Activated gamma-delta T cell treated with anti-CD3 and anti-CD28 coated beads, Interleukin-2, amount 50 U/mL, for 16 hours (primary cell): ENCODE data around the gene CYB5A.
"Not testable (repeated sequence)": the region's sequence is repeated elsewhere in the genome, so short reads cannot be mapped to it uniquely, and the experiment has no call there.

Source experiments
- DNase-seq: peaks from one replicate; pipeline ENCODE4 v3.0.0-alpha.2; 2020; ENCODE audit warnings: low read depth

Gene CYB5A, protein sequence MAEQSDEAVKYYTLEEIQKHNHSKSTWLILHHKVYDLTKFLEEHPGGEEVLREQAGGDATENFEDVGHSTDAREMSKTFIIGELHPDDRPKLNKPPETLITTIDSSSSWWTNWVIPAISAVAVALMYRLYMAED

GRCh38 chr18:74291771-74292540 is at the start of gene CYB5A:
Gene CYB5A, minus strand, starts transcription at chr18:74291963. Its CDS starts 88 bp downstream, at chr18:74291875.
- DNase-seq: peak; percentile 98

DNA sequence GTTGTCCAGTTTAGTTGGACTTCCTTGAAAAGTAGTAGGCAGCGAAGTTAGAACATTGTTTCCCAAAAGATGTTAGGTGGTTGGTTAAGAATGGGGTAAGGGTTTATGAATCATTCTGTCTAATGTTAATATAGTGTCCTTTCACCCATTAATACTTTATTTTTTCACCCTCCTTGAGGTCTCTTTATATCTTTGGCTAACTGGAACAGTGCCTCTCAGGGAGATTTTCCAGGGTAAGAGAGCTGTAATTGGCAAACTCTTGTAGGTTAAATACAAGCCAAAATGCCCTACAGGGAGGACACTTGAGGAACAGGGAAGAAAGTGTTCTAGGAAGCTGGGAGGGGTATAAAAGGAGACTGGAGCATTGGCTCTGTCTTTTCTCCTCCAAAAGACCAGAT is 46.1 kb upstream of the CYB5A start:
- no peak for DNase-seq

- DNase-seq: no peak
These were observed 45.6 kb upstream of the CYB5A start for GRCh38 chr18:74337155-74337911.

- DNase-seq: no peak
These were observed 44.9 kb upstream of the CYB5A start for GRCh38 chr18:74336656-74337055.

- DNase-seq: no peak
These were observed 42.6 kb upstream of the CYB5A start for GRCh38 chr18:74334242-74334893.

GRCh38 chr18:74333091-74333490 is 41.3 kb upstream of the CYB5A start:
- DNase-seq: no peak

DNA sequence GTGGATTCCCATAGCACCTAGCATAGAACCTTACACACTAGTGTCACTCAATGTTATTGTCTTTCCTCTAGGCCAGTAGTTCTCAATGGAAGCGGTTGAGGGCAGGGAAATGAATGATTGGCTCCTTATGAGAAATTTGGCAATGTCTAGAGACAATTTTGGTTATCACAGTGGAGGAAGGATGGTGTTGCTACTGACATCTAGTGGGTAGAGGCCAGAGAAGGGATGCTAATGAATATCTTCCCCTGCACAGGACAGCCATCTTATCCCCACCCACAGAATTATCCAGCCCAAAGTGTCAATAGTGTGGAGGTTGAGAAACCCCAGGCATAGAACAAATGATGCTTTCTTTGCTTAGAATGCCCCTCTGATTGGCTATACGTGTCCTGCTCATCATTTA is 39.6 kb upstream of the CYB5A start:
- DNase-seq: no peak

DNA sequence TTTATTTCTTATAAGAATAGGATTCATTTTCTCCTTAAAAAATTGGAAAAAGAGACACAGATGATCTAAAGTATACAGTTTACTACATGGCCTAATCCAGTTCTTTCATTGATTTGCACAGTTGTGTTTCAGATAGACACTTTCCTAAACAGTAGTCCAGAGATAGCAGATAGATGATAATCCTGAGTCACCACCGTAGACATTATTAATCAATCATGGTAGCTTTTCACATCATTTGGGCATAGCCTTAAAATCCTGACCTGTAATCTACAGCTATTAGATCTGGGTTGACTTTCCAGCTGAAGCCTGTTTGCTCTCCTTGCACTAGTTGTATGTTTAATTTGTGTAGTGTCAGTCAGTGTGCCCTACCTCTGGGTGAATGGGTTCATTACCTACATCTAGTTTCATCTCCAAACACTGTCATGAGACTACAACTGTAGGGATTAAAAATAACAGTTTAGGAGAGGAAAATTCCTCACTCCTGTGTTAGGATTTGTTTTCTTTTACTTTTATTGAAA is 38.0 kb upstream of the CYB5A start:
- no peak for DNase-seq

- no peak for DNase-seq
These were observed 36.4 kb upstream of the CYB5A start for GRCh38 chr18:74328206-74328605.

DNA sequence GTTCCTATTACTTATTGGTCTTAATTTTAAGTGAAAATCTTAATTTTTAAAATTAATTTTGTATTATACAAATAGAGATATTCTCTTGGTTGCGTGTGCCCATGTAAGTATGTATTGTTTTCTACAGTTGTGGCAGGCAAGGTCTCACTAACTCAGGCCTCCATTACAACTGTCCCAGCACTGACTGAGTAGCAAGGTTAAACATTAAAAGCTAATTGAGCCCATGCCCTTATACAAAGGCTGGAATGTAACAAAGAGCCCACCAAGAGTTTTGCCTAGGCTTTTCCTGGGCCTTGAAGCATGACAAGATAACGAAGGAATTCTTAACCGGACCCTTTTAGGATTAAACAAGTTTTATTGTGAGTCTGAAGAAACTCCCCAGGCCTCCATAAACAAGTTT is 35.0 kb upstream of the CYB5A start:
- DNase-seq: not testable (repeated sequence)

GRCh38 chr18:74326231-74326630 is 34.5 kb upstream of the CYB5A start:
- no peak for DNase-seq

DNA sequence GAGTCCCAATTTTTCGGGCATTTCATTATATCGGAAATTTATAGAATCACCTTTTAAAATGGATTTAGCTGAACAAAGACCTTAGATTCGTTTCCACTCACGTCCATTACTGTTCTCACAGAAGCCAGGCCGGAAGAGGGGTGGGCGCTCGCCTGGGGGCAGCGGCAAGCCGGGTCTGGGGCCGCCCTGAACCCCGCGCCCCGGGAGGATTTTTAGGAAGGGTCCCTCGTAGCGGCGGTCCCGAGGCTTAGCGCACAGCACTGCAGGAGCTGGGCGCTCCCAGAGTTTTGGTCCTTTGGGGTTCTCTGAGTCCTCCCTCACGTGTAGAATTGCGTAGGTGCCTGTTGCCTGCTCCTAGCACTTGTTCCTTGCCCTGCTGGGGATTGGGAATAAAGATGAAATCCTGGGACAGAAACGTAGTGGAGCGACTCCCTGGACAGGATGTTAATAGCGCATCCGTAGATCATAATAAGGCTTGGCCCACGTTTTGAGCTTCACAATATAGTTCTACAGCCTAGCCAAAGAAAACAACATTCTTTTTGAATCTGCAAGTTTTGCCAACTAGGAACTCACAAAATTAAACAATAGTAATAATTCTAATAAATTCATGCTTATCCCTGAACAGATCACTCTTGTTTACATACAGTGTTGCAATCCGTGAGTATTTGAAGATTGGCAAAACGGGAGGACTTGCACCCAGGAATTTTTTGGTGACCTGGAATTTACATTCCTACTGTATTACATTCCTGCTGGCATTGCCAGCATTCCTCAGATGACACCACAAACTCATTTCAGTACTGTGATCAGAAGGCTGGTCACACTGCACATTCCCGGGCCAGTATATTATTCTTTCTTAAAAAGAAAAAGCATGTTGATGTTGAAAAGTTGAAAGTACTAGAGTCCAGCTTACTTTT is 24.8 kb upstream of the CYB5A start:
- DNase-seq: no peak

GRCh38 chr18:74315464-74316256 is 23.9 kb upstream of the CYB5A start, which contains the start of gene C18orf63:
Gene C18orf63, plus strand, starts transcription at chr18:74315839. Its CDS starts 2,027 bp downstream, at chr18:74317866.
- DNase-seq: no peak

DNA sequence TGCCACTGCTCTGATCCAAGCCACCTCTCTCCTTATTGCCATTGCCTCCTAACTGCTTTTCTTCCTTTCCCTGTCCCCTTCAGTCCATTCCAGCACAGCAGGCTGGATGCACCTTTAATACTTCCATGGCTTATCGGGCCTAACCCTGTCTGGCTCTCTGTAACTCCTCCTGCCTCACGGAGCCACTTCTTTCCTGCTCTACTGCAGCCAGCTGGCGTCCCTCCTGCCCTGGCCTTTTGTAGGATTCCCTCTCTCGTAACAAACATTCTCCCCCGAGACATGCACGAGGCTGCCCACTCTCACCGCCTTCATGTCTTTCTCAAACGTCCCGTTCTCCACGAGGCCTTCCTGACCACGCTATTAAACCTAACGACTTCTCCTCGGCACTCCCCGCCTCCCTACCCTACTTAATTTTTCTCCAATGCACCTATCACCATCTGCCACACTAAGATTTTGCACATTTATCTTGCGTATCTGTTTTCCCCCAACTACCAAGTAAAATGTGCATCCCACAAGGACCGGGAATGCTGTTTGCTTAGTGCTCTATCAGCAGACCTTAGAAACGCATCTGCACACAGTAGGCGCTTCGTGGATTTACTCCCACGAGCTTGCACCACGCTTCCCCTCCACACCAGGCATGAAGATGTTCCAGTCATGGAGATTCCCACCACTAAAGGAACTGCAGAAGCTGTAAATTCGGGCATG is 23.1 kb upstream of the CYB5A start:
- DNase-seq: no peak

- DNase-seq: no peak
These were observed 19.2 kb upstream of the CYB5A start for GRCh38 chr18:74311000-74311399.

GRCh38 chr18:74310411-74310810 is 18.6 kb upstream of the CYB5A start:
- no peak for DNase-seq

- DNase-seq: no peak
These were observed 12.2 kb upstream of the CYB5A start for GRCh38 chr18:74303936-74304335.

- DNase-seq: no peak
These were observed 11.5 kb upstream of the CYB5A start for GRCh38 chr18:74303306-74303705.

DNA sequence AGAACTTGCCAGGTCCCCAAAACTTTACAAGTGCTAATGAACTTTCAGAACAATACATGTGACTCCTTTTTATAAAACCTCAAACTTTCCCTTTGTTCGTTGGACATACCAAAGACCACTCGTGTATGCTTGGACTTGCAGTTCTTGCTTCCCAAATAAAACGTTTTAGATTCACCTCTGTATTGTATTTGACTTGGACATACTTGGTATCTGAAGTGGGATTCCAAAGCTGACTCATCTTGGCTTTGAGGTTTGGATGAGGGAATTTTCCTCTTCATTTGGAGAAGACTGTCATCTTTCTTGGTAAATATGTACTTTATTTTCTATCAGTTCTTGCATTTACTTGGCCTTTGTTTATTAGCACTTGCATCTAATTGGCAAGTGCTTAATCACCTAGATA is 8.0 kb upstream of the CYB5A start:
- DNase-seq: no peak

GRCh38 chr18:74299162-74299561 is 7.4 kb upstream of the CYB5A start:
- DNase-seq: no peak
